Activated naive CD4-positive, alpha-beta T cell treated with anti-CD3 and anti-CD28 coated beads for 36 hours (primary cell): Measurements from ENCODE around the gene SMTN. TPM values are rescaled to one million over a fixed set of nuclear protein-coding genes. Genes with fewer than 3 reads are reported as not detected.

ENCODE experiments used
- CTCF ChIA-PET: fragments of 350-600 bp; sonication (Branson Sonifier 250); formaldehyde crosslinking; loops from one replicate; lab custom pipeline; 2021; ENCODE audit warnings: antibody characterized with exemption; lab: Charles Lee
- DNase-seq: peaks from one replicate; pipeline ENCODE4 v3.0.0-alpha.2; 2020
- H3K27ac Mint-ChIP-seq: one replicate; pipeline ENCODE4 v1.8.0; 2021; ENCODE audit warnings: mild to moderate bottlenecking, mixed read lengths
- H3K27me3 Mint-ChIP-seq: one replicate; pipeline ENCODE4 v1.8.0; 2021; ENCODE audit warnings: low read depth, mixed read lengths
- H3K36me3 Mint-ChIP-seq: one replicate; pipeline ENCODE4 v1.8.0; 2021; ENCODE audit warnings: low read depth, mixed read lengths
- H3K4me1 Mint-ChIP-seq: one replicate; pipeline ENCODE4 v1.8.0; 2021; ENCODE audit warnings: low read depth, mixed read lengths
- H3K4me3 Mint-ChIP-seq: one replicate; pipeline ENCODE4 v1.8.0; 2021; ENCODE audit warnings: mild to moderate bottlenecking, moderate library complexity, mixed read lengths
- H3K9me3 Mint-ChIP-seq: one replicate; pipeline ENCODE4 v1.8.0; 2021; ENCODE audit warnings: mixed read lengths
- intact Hi-C: fragments of 100-400 bp; cut with micrococcal nuclease; formaldehyde crosslinking; loops from one replicate; pipeline ENCODE4 v1.15.1; 2023
- total RNA-seq, 2 experiments: library from RNA; stranded (reverse); gene quantifications; one replicate each; pipeline ENCODE4 v1.2.3, GENCODE V29; 2021

The SMTN gene
- total RNA-seq, 2 experiments from 2014 or later: 46.2 to 47.6 TPM

GRCh38 chr22:31086703-31087330, 5.7 kb downstream of the SMTN start:
- H3K4me3 Mint-ChIP-seq: no peak overlapping the region
- H3K9me3 Mint-ChIP-seq: no peaks in the 10 kb centered on the region
- no peak for DNase-seq
- intact Hi-C loops: loop anchor here (5.0 kb wide), 1 partner anchor 145 kb away; no protein-coding TSS in a partner anchor
- CTCF ChIA-PET: interaction anchor here (4.7 kb wide), 1 partner anchor 140 kb away, joined by 29 read pairs; no protein-coding TSS in a partner anchor
- H3K27me3 Mint-ChIP-seq: no peaks in the 10 kb centered on the region
- peaks cover 23% of the 10 kb centered on the region for H3K4me1 Mint-ChIP-seq
- no peak overlapping the region for H3K27ac Mint-ChIP-seq
- peaks cover 3% of the 10 kb centered on the region for H3K36me3 Mint-ChIP-seq

GRCh38 chr22:31087744-31088215, 6.7 kb downstream of the SMTN start:
- H3K9me3 Mint-ChIP-seq: no peaks in the 10 kb centered on the region
- H3K4me3 Mint-ChIP-seq: no peak overlapping the region
- DNase-seq: no peak
- no peak overlapping the region for H3K27ac Mint-ChIP-seq
- intact Hi-C loops: loop anchor here (2.0 to 5.0 kb wide), 2 partner anchors 145 to 225 kb away; no protein-coding TSS in a partner anchor
- H3K27me3 Mint-ChIP-seq: no peaks in the 10 kb centered on the region
- CTCF ChIA-PET: interaction anchor here (1.6 to 4.7 kb wide), 3 partner anchors 20 to 226 kb away, joined by 4 to 29 read pairs (median 5); partner anchors contain the start of gene SELENOM
- H3K36me3 Mint-ChIP-seq: peaks cover 3% of the 10 kb centered on the region
- H3K4me1 Mint-ChIP-seq: peaks cover 13% of the 10 kb centered on the region

- CTCF ChIA-PET: interaction anchor here (0.9 to 1.6 kb wide), 3 partner anchors 19 to 225 kb away, joined by 3 to 5 read pairs (median 4); partner anchors contain the start of gene SELENOM
- Mint-ChIP-seq H3K27me3 (no peaks in the 10 kb centered on the region), H3K4me1 (peaks cover 7% of the 10 kb centered on the region), H3K36me3 (peaks cover 3% of the 10 kb centered on the region), H3K27ac (no peak overlapping the region), H3K4me3 (no peak overlapping the region), H3K9me3 (no peaks in the 10 kb centered on the region)
- DNase-seq: no peak
- intact Hi-C loops: loop anchor here (2.0 to 5.0 kb wide), 2 partner anchors 144 to 224 kb away; no protein-coding TSS in a partner anchor
Observed at GRCh38 chr22:31088233-31088986, 7.3 kb downstream of the SMTN start.

GRCh38 chr22:31089160-31090100, 8.3 kb downstream of the SMTN start:
- H3K9me3 Mint-ChIP-seq: no peaks in the 10 kb centered on the region
- intact Hi-C loops: loop anchor here (1.0 to 5.0 kb wide), 3 partner anchors 60 to 223 kb away; no protein-coding TSS in a partner anchor
- H3K4me3 Mint-ChIP-seq: no peak overlapping the region
- H3K27ac Mint-ChIP-seq: no peak overlapping the region
- no peak for DNase-seq
- CTCF ChIA-PET: interaction anchor here (0.9 to 1.2 kb wide), 2 partner anchors 58 to 224 kb away, joined by 3 to 4 read pairs; no protein-coding TSS in a partner anchor
- H3K36me3 Mint-ChIP-seq: peaks cover under 1% of the 10 kb centered on the region
- H3K4me1 Mint-ChIP-seq: peaks cover 2% of the 10 kb centered on the region
- H3K27me3 Mint-ChIP-seq: no peaks in the 10 kb centered on the region

- H3K27ac Mint-ChIP-seq: no peak overlapping the region
- H3K36me3 Mint-ChIP-seq: no peaks in the 10 kb centered on the region
- no peaks in the 10 kb centered on the region for H3K4me1 Mint-ChIP-seq
- H3K27me3 Mint-ChIP-seq: no peaks in the 10 kb centered on the region
- CTCF ChIA-PET: interaction anchor here (0.9 to 1.2 kb wide), 3 partner anchors 17 to 223 kb away, joined by 3 to 4 read pairs (median 3); partner anchors contain the start of gene SELENOM
- H3K9me3 Mint-ChIP-seq: no peaks in the 10 kb centered on the region
- no peak overlapping the region for H3K4me3 Mint-ChIP-seq
- no peak for DNase-seq
- intact Hi-C loops: no loop called here
Observed at GRCh38 chr22:31090217-31091085, 9.3 kb downstream of the SMTN start.

GRCh38 chr22:31091106-31091975, 10.2 kb downstream of the SMTN start:
- H3K27ac Mint-ChIP-seq: no peak overlapping the region
- intact Hi-C loops: no loop called here
- H3K4me1 Mint-ChIP-seq: no peaks in the 10 kb centered on the region
- DNase-seq: no peak
- H3K9me3 Mint-ChIP-seq: no peaks in the 10 kb centered on the region
- H3K27me3 Mint-ChIP-seq: no peaks in the 10 kb centered on the region
- no peak overlapping the region for H3K4me3 Mint-ChIP-seq
- CTCF ChIA-PET: interaction anchor here (0.9 to 1.2 kb wide), 3 partner anchors 16 to 222 kb away, joined by 3 to 4 read pairs (median 3); partner anchors contain the start of gene SELENOM
- H3K36me3 Mint-ChIP-seq: no peaks in the 10 kb centered on the region

GRCh38 chr22:31092161-31092560, 11.0 kb downstream of the SMTN start:
- no peaks in the 10 kb centered on the region for H3K27me3 Mint-ChIP-seq
- H3K4me1 Mint-ChIP-seq: no peaks in the 10 kb centered on the region
- CTCF ChIA-PET: interaction anchor here (0.5 to 0.6 kb wide), 2 partner anchors 184 to 347 kb away, joined by 3 to 6 read pairs; no protein-coding TSS in a partner anchor
- DNase-seq: no peak
- H3K36me3 Mint-ChIP-seq: no peaks in the 10 kb centered on the region
- H3K4me3 Mint-ChIP-seq: no peak overlapping the region
- H3K9me3 Mint-ChIP-seq: no peaks in the 10 kb centered on the region
- no peak overlapping the region for H3K27ac Mint-ChIP-seq
- intact Hi-C loops: no loop called here

GRCh38 chr22:31093086-31093850, 12.2 kb downstream of the SMTN start:
- no peaks in the 10 kb centered on the region for H3K27me3 Mint-ChIP-seq
- H3K4me1 Mint-ChIP-seq: no peaks in the 10 kb centered on the region
- no peak for DNase-seq
- no peaks in the 10 kb centered on the region for H3K9me3 Mint-ChIP-seq
- no peak overlapping the region for H3K27ac Mint-ChIP-seq
- H3K36me3 Mint-ChIP-seq: no peaks in the 10 kb centered on the region
- intact Hi-C loops: no loop called here
- CTCF ChIA-PET: interaction anchor here (1.1 kb wide), 1 partner anchor 58 kb away, joined by 4 read pairs; no protein-coding TSS in a partner anchor
- no peak overlapping the region for H3K4me3 Mint-ChIP-seq

- Mint-ChIP-seq H3K4me3 (no peak overlapping the region), H3K36me3 (no peaks in the 10 kb centered on the region), H3K27me3 (no peaks in the 10 kb centered on the region), H3K4me1 (no peaks in the 10 kb centered on the region), H3K9me3 (no peaks in the 10 kb centered on the region), H3K27ac (no peak overlapping the region)
- intact Hi-C loops: no loop called here
- CTCF ChIA-PET: interaction anchor here (1.1 kb wide), 1 partner anchor 57 kb away, joined by 4 read pairs; no protein-coding TSS in a partner anchor
- DNase-seq: no peak
Observed at GRCh38 chr22:31094021-31094551, 13.0 kb downstream of the SMTN start.
